H9 (cell line): Measurements from ENCODE around the gene ANKRD52. TPM values are rescaled to one million over a fixed set of nuclear protein-coding genes. Genes with fewer than 3 reads are reported as not detected.

Experiments
- DNase-seq: peaks from one replicate; pipeline ENCODE4 v3.0.0-alpha.2; 2017
- H2AFZ ChIP-seq: one replicate; pipeline ENCODE4 v1.6.1; 2013; ENCODE audit warnings: mild to moderate bottlenecking, low read length, control low read depth, moderate library complexity
- H2AK5ac ChIP-seq: 2 replicates; pipeline ENCODE4 v1.6.1; 2013; ENCODE audit warnings: low read length, control low read depth, mixed read lengths; ENCODE audit not compliant: insufficient read length
- H2BK120ac ChIP-seq: one replicate; pipeline ENCODE4 v1.6.1; 2013; ENCODE audit warnings: low read depth, mild to moderate bottlenecking, low read length, control low read depth, inconsistent platforms; ENCODE audit not compliant: poor library complexity, severe bottlenecking
- H2BK12ac ChIP-seq: 2 replicates; pipeline ENCODE4 v1.6.1; 2013; ENCODE audit warnings: low read length, control low read depth, mixed read lengths, low read depth; ENCODE audit not compliant: insufficient read length
- H2BK15ac ChIP-seq: 2 replicates; pipeline ENCODE4 v1.6.1; 2013; ENCODE audit warnings: low read depth, low read length, control low read depth
- H2BK20ac ChIP-seq: one replicate; pipeline ENCODE4 v1.6.1; 2013; ENCODE audit warnings: low read depth, mild to moderate bottlenecking, low read length, control low read depth, inconsistent platforms; ENCODE audit not compliant: poor library complexity, severe bottlenecking
- H2BK5ac ChIP-seq: 2 replicates; pipeline ENCODE4 v1.6.1; 2013; ENCODE audit warnings: low read length, control low read depth, mixed read lengths; ENCODE audit not compliant: insufficient read length
- H3K14ac ChIP-seq: 2 replicates; pipeline ENCODE4 v1.6.1; 2013; ENCODE audit warnings: low read length, control low read depth; ENCODE audit not compliant: insufficient read depth
- H3K18ac ChIP-seq: 2 replicates; pipeline ENCODE4 v1.6.1; 2013; ENCODE audit warnings: low read depth, mild to moderate bottlenecking, mixed read lengths, low read length, control low read depth; ENCODE audit not compliant: insufficient read length
- H3K23ac ChIP-seq: 2 replicates; pipeline ENCODE4 v1.6.1; 2013; ENCODE audit warnings: low read length, control low read depth, mixed read lengths, low read depth; ENCODE audit not compliant: insufficient read length
- H3K23me2 ChIP-seq: 2 replicates; pipeline ENCODE4 v1.6.1; 2013; ENCODE audit warnings: low read depth, mild to moderate bottlenecking, mixed read lengths, low read length, control low read depth; ENCODE audit not compliant: insufficient read length, poor library complexity, severe bottlenecking
- H3K27ac ChIP-seq: 2 replicates; pipeline ENCODE4 v1.5.1; 2013; ENCODE audit warnings: low read length, control low read depth, mixed read lengths, low read depth; ENCODE audit not compliant: insufficient read length
- H3K27me3 ChIP-seq: 2 replicates; pipeline ENCODE4 v1.6.1; 2013; ENCODE audit warnings: low read length, control low read depth, inconsistent platforms; ENCODE audit not compliant: insufficient read depth
- H3K4ac ChIP-seq: 2 replicates; pipeline ENCODE4 v1.6.1; 2013; ENCODE audit warnings: low read depth, mild to moderate bottlenecking, control low read depth, inconsistent platforms, low read length, moderate library complexity
- H3K4me1 ChIP-seq: 2 replicates; pipeline ENCODE4 v1.6.1; 2013; ENCODE audit warnings: low read length, control low read depth, inconsistent platforms; ENCODE audit not compliant: insufficient read depth
- H3K4me2 ChIP-seq: 2 replicates; pipeline ENCODE4 v1.6.1; 2013; ENCODE audit warnings: low read length, control low read depth, mixed read lengths; ENCODE audit not compliant: insufficient read length, insufficient read depth
- H3K56ac ChIP-seq: 2 replicates; pipeline ENCODE4 v1.6.1; 2013; ENCODE audit warnings: low read depth, mild to moderate bottlenecking, mixed read lengths, low read length, control low read depth; ENCODE audit not compliant: insufficient read length
- H3K79me1 ChIP-seq: 2 replicates; pipeline ENCODE4 v1.6.1; 2013; ENCODE audit warnings: low read depth, mild to moderate bottlenecking, moderate library complexity, low read length, control low read depth, inconsistent platforms; ENCODE audit not compliant: insufficient read depth, poor library complexity, severe bottlenecking
- H3K79me2 ChIP-seq: 2 replicates; pipeline ENCODE4 v1.6.1; 2013; ENCODE audit warnings: low read length, control low read depth, inconsistent platforms; ENCODE audit not compliant: insufficient read depth
- H3K9ac ChIP-seq: 2 replicates; pipeline ENCODE4 v1.6.1; 2013; ENCODE audit warnings: low read length, control low read depth, mixed read lengths; ENCODE audit not compliant: insufficient read length; ENCODE audit errors: extremely low read depth
- H3K9me3 ChIP-seq: one replicate; pipeline ENCODE4 v1.6.1; 2013; ENCODE audit warnings: low read depth, low read length, inconsistent platforms; ENCODE audit not compliant: control insufficient read depth
- H3T11ph ChIP-seq: one replicate; pipeline ENCODE4 v1.6.1; 2013; ENCODE audit warnings: mild to moderate bottlenecking, low read length, control low read depth, inconsistent platforms
- H4K20me1 ChIP-seq: one replicate; pipeline ENCODE4 v1.6.1; 2013; ENCODE audit not compliant: control insufficient read depth, insufficient read length, insufficient read depth
- H4K5ac ChIP-seq: 2 replicates; pipeline ENCODE4 v1.6.1; 2013; ENCODE audit warnings: low read depth, mild to moderate bottlenecking, mixed read lengths, low read length, control low read depth; ENCODE audit not compliant: insufficient read length
- H4K8ac ChIP-seq: replicated peaks from 2 replicates; pipeline ENCODE4 v1.6.1; 2013; ENCODE audit warnings: low read length, control low read depth, mixed read lengths, low read depth; ENCODE audit not compliant: insufficient read length
- H4K91ac ChIP-seq: 2 replicates; pipeline ENCODE4 v1.6.1; 2013; ENCODE audit warnings: low read depth, mild to moderate bottlenecking, moderate library complexity, mixed read lengths, low read length, control low read depth; ENCODE audit not compliant: insufficient read length
- H3K27ac Mint-ChIP-seq, 3 experiments: 2 replicates in 2 of 3; 3 replicates in 1 of 3; pipeline ENCODE4 v1.8.0; 2020 to 2021; ENCODE audit warnings: mixed read lengths in 3 of 3, mild to moderate bottlenecking in 1 of 3, moderate library complexity in 1 of 3
- H3K27me3 Mint-ChIP-seq: 2 replicates; pipeline ENCODE4 v1.8.0; 2021; ENCODE audit warnings: low read depth, mild to moderate bottlenecking, moderate library complexity, mixed read lengths
- H3K36me3 Mint-ChIP-seq, 3 experiments: 2 replicates in 2 of 3; 3 replicates in 1 of 3; pipeline ENCODE4 v1.8.0; 2020 to 2021; ENCODE audit warnings: low read depth in 3 of 3, mixed read lengths in 3 of 3; ENCODE audit not compliant: insufficient read depth in 1 of 3
- H3K4me1 Mint-ChIP-seq, 2 experiments: 2 replicates each; pipeline ENCODE4 v1.8.0; 2020; ENCODE audit warnings: mixed read lengths in 2 of 2
- H3K4me3 Mint-ChIP-seq, 2 experiments: 2 replicates in 1 of 2; 3 replicates in 1 of 2; pipeline ENCODE4 v1.8.0; 2020 to 2021; ENCODE audit warnings: mild to moderate bottlenecking in 2 of 2, mixed read lengths in 2 of 2, moderate library complexity in 1 of 2
- H3K9me3 Mint-ChIP-seq, 2 experiments: 2 replicates in 1 of 2; 3 replicates in 1 of 2; pipeline ENCODE4 v1.8.0; 2020; ENCODE audit warnings: mild to moderate bottlenecking in 2 of 2, mixed read lengths in 2 of 2, moderate library complexity in 1 of 2
- WGBS: extraction: QIAGEN DNeasy Blood & Tissue Kit; methylation state at CpG from one replicate; pipeline ENCODE4 v1.1.7; 2013; ENCODE audit warnings: missing lambda C conversion rate, low lambda C conversion rate, mixed read lengths; ENCODE audit not compliant: insufficient read length; ENCODE audit errors: extremely low coverage; 5-methylcytosine and 5-hydroxymethylcytosine counted together
- total RNA-seq: library from RNA; stranded (reverse); gene quantifications from 2 replicates; pipeline ENCODE4 v1.2.1, GENCODE V29; 2021
- TF ChIP-seq, protein P1 (sequence below): fragments of 200-600 bp; sonication (generic); conservative IDR thresholded peaks from 3 replicates; pipeline ENCODE4 v1.8.0; 2021; ENCODE audit warnings: antibody characterized with exemption, mild to moderate bottlenecking

Gene ANKRD52
- total RNA-seq, 1 experiment from 2014 or later = 33.4 TPM

DNA sequence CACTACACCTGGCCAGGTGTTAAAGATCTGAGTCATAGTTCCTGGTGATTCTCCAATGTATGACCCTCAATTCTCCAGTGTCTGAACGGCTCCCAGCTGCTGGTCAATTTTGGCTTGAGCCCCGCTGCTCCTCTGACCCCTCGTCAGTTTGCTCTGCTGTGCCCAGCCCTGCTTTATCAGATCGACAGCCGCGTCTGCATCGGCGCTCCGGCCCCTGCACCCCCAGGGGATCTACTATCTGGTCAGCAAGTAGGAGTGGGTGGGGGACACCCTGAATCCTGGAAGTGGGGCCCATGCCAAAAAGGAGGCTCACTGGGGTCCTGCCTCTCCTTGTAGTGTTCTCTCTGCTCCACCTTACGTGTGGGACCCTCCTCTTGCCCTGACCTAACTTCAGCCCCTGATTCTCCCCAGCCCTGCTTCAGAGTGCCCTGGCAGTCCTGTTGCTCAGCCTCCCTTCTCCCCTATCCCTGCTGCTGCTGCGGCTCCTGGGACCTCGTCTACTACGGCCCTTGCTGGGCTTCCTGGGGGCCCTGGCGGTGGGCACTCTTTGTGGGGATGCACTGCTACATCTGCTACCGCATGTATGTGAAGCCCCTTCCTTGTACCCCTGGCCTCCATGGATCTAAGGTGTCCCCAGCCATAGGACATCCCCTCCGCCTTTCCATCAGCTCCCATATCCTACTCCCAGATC lies 23.3 kb downstream of the ANKRD52 start:
- WGBS = no CpG with 5 or more reads among the region's 16 CpGs
- H2BK120ac ChIP-seq = no peak overlapping the region
- H3T11ph ChIP-seq = no peak overlapping the region
- H3K36me3 Mint-ChIP-seq = peaks cover 3 to 11% (median 9%) of the 10 kb centered on the region in 3 experiments; a peak in 5 of 7 replicates
- no peaks in the 10 kb centered on the region for H3K9me3 ChIP-seq
- no peak overlapping the region for H4K5ac ChIP-seq
- no peak overlapping the region for H3K14ac ChIP-seq
- no peak for DNase-seq
- H3K18ac ChIP-seq = no peak overlapping the region
- H3K9ac ChIP-seq = no peak overlapping the region
- H3K4ac ChIP-seq = no peak overlapping the region
- no peak overlapping the region for H2BK12ac ChIP-seq
- no peaks in the 10 kb centered on the region for H4K20me1 ChIP-seq
- H3K27ac ChIP-seq = no peak overlapping the region
- no peaks in the 10 kb centered on the region for H3K23me2 ChIP-seq
- H3K4me2 ChIP-seq = no peak overlapping the region
- no peak overlapping the region for H3K4me3 Mint-ChIP-seq
- H3K79me1 ChIP-seq = no peaks in the 10 kb centered on the region
- no peak overlapping the region for H2AK5ac ChIP-seq
- H3K27ac Mint-ChIP-seq = peak overlapping the region; percentile 34 to 74 (median 59); a peak in 3 of 7 replicates
- peaks cover 13% of the 10 kb centered on the region for H3K27me3 Mint-ChIP-seq
- no peak overlapping the region for H3K56ac ChIP-seq
- no peak overlapping the region for H4K91ac ChIP-seq
- no peaks in the 10 kb centered on the region for H3K79me2 ChIP-seq
- H2BK5ac ChIP-seq = no peak overlapping the region
- no peak overlapping the region for H2BK15ac ChIP-seq
- H3K23ac ChIP-seq = no peak overlapping the region
- no peaks in the 10 kb centered on the region for H3K4me1 ChIP-seq
- no peaks in the 10 kb centered on the region for H3K9me3 Mint-ChIP-seq
- no peak overlapping the region for H2AFZ ChIP-seq
- H4K8ac ChIP-seq = no peak overlapping the region
- TF ChIP-seq, protein P1, sequence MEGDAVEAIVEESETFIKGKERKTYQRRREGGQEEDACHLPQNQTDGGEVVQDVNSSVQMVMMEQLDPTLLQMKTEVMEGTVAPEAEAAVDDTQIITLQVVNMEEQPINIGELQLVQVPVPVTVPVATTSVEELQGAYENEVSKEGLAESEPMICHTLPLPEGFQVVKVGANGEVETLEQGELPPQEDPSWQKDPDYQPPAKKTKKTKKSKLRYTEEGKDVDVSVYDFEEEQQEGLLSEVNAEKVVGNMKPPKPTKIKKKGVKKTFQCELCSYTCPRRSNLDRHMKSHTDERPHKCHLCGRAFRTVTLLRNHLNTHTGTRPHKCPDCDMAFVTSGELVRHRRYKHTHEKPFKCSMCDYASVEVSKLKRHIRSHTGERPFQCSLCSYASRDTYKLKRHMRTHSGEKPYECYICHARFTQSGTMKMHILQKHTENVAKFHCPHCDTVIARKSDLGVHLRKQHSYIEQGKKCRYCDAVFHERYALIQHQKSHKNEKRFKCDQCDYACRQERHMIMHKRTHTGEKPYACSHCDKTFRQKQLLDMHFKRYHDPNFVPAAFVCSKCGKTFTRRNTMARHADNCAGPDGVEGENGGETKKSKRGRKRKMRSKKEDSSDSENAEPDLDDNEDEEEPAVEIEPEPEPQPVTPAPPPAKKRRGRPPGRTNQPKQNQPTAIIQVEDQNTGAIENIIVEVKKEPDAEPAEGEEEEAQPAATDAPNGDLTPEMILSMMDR = no peak
- H3K27me3 ChIP-seq = no peaks in the 10 kb centered on the region
- peaks cover 11 to 21% of the 10 kb centered on the region in 2 experiments; a peak in 3 of 4 replicates for H3K4me1 Mint-ChIP-seq
- no peak overlapping the region for H2BK20ac ChIP-seq
